HG03280 (cell line): ENCODE data around the gene ARL13A.
"Not testable (repeated sequence)": the region's sequence is repeated elsewhere in the genome, so short reads cannot be mapped to it uniquely, and the experiment has no call there.

Source experiments
- ATAC-seq: cut with Tn5 transposase; IDR thresholded peaks from one replicate; pipeline ENCODE4 v1.9.1; 2021; ENCODE audit warnings: mild to moderate bottlenecking, moderate library complexity; ENCODE audit not compliant: unreplicated experiment

ARL13A gene

DNA sequence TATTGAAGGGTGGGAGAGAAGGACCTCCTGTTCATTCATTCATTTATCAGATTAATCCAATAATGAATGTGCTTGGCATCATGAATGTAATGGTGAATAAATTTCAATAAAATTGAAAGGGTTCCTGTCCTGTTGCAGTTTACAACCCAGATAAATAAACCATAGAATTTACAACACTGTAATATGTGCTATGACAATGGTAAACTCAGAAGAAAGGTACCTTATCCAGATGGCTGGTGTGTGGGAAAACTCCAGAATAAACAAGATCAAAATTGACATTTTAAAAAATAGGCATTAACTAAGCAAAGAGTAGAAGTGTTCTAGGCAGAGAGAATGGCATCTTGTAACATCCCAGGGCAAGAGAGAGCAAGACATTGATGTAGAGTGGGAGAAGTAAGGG, 15.3 kb downstream of the ARL13A start:
- ATAC-seq = no peak

DNA sequence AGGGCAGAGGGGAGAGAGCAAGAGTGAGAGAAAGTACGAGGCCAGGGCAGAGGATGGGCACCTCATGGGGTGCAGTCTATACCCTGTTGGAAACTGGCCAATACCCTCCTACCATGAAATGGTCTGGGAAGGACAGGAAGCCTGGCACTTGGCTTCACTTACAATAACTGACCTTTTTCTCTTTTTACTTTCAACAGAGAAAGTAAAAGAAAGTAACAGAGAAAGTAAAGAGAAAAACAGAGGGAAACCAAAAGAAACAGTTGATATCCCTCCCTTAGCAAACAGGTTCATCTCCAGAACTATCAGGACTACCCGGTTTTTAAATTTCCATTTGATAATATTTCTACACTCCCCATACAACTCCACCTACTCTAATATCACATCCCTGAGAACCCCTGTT, 20.6 kb downstream of the ARL13A start:
- ATAC-seq = no peak

DNA sequence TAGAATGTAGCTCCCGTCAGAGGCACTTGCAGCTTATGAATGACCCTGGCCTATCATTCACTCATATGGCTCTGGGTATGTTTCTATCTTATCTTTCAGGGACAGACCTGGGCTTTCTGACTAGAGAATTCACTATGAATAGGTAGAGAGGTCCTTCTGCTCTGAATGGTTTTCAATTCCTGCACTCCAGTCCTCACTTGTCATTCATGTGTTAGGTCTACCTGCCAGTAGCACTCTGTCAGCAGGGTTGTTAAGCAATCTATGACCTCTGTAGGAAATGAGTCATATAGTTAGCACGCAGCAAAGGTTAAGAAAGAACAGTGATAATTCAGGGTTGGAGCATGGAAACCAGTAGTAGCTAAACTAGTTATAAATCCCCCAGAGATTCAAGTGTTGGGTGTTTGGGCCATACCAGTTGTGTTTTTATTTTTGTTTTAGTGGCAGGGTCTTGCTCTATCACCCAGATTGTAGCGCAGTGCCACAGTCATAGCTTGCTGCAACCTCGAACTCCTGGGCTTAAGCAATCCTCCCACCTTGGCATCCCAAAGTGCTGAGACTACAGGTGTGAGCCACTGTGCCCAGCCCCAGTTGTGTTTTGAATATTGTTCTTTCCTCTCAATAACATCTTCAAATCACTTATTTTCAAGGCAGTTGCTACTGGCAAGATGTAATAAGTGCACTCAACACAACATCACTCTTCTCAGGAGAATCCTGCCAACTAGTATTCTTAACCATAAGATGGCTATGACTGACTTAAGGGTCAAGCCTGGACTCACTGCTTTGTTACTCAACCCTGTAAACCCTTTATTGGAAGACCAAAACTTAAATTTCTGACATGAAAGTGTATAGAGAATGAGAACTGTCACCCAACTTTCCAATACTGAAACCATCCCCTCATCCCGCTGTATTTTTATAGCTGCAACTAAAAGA, 25.1 kb downstream of the ARL13A start:
- ATAC-seq = peak; percentile 88

DNA sequence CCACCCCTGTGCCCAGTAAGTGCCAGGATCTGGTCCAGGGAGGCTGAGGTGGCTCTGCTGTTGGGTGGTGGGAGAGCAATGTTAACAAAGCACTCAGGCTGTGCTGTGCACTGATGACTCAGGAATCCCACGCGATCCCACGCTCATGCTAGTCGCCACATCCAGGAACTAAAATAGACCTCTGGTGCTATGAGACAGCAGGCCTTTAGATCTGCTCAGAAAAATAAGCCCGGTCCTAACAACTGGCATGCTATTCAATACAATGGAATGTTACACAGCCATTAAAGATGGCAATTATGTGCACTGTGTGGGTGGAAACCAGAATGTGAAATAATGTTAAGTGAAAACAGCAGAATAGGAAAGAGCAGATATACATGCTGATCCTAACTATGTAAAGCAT, 26.0 kb downstream of the ARL13A start:
- ATAC-seq = no peak

DNA sequence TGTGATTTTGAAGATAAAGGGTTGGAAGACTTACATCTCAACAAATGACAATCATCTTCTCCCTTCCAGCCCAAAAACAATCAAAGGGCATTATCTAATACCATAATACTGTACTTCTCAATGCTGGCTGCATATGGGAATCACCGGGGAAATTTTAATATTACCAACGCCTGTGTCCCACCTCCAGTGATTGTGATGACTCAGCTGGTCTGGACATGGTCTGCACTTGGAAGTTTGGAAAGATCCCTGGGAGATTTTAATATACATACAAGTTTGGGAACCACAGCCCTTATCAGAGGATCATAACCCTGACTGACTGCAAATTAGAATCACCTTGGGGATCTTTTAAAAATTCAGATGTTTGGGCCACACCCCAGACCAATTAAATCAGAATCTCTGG, 29.9 kb downstream of the ARL13A start:
- ATAC-seq = no peak

DNA sequence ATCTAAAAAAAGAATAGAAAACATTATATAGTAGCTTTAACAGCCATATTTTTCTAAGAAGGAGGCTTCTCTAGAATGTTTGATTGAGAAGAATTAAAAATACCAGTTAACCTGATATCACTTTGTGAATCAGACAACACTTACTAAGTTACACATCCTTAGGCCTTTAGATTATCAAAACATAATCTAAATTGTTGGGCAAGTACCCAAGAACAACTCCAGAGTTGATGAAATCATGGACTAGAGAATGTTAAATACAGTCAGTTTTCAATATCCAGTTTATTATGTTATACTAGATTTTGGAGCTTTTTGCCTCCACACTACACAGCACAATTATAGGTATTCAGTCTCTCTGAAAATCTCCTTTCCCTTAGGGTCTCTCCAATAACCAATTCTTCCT, 39.6 kb downstream of the ARL13A start:
- no peak for ATAC-seq

DNA sequence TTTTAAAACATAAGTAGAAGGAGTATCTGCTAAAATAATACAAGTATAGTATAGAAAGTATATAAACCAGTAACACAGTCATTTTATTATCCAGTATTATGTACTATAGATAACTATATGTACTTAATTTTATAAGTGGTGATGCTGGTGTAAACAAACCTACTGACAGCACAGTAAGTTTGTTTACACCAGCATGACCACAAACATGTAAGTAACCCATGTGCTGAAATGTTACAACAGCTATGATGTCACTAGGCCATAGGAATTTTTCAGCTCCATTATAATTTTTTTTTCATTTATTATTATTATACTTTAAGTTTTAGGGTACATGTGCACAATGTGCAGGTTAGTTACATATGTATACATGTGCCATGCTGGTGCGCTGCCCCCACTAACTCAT, 42.5 kb downstream of the ARL13A start:
- not testable (repeated sequence) for ATAC-seq

DNA sequence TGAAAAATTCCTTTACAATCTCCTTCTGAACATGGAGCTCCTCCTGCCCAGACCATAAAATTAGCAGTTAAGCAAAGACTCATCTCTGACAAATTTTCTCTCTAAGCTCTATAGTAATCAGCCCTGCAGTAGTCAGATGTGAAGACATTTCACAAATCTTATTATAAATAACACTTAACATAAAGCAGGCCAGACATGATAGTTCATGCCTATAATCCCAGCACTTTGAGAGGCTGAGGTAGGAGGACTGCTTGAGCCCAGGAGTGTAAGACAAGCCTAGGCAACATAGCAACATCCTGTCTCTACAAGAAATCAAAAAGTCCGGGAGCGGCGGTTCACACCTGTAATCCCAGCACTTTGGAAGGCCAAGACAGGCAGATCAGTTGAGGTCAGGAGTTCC, 52.5 kb downstream of the ARL13A start:
- ATAC-seq = no peak

DNA sequence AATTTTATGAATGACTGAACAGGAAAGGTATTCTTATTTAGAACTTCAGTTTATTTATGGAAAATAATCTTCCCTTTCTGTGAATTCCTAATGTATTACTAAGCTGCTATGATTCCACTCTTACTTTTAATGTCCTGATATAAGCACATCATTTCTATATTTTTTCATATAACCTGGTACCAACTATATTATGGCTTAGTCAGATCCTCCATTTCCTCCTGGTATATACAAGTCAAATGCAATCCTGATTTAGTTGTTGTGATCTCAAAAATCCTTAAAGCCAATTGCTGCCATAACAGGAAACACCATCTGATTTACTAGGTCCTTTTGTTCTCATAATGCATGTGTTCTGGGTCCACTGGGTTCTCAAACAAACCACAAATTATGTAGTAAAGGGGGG, 55.6 kb downstream of the ARL13A start:
- no peak for ATAC-seq

DNA sequence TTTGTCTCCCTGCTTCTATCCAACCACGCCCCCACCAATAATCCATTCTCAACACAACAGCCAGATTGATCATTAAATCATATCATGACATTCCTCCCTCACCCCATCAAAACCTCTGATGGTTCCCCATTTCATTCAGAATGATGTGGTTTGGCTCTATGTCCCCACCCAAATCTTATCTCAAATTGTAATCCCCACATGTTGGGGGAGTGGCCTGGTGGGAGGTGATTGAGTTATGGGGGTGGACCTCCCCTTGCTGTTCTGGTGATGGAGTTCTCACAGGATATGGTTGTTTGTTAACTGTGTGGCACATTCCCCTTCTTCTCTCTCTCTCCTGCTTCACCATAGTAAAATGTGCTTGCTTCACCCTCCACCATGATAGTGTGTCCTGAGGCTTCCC, 59.1 kb downstream of the ARL13A start:
- ATAC-seq = no peak

DNA sequence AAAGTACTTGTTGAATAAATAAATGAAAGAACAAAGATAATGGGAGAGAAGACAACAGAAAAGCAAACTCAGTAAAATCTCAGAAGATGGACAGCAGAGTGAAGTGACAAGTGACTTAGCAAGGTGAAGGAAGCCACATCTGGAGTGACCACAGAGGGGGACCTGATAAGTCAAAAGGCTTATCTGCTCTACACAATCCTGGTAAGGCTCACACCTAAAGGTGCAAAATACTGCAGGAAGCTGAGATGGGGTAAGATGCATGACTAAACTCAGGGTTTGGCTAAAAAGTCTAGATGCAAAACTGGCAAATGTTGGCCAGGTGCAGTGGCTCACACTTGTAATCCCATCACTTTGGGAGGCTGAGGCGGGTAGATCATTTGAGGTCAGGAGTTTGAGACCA, 60.2 kb downstream of the ARL13A start:
- no peak for ATAC-seq

DNA sequence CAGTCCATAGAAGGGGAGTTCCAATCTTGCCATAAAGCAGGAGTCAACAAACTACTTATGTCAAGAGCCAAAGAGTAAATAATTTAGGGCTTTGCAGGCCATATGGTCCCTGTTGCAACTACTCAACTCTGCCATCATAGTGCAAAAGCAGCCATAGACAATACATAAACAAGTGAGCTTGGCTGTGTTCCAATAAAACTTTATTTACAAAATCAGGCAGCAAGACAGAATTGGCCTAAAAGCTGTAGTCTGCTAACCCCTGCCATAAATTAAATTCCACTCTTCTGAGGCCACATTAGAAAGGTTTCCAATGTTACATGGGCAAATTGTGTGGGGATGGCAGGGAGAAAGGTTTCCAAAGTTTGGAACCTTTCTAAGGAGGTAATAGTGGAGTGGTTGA, 67.7 kb downstream of the ARL13A start:
- ATAC-seq = no peak

DNA sequence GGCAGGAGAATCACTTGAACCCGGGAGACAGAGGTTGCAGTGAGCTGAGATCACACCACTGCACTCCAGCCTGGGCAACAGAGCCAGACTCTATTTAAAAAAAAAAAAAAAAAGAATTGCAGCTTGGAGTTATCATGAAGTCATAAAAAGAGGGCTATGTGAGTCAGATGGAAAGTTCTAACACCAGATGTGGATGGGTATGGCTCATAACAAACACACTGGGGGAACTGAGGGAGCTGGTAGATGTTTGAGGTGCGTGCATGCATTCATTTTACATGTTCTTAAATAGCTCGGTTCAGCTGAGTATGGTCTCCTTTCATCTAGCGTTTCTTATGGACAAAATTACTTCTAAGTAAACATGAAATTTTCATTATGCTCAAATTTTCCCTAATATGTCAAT, 70.7 kb downstream of the ARL13A start:
- ATAC-seq = no peak
